ENCODE results near the gene PPP2R3B.

- TF ChIP-seq, protein P1, sequence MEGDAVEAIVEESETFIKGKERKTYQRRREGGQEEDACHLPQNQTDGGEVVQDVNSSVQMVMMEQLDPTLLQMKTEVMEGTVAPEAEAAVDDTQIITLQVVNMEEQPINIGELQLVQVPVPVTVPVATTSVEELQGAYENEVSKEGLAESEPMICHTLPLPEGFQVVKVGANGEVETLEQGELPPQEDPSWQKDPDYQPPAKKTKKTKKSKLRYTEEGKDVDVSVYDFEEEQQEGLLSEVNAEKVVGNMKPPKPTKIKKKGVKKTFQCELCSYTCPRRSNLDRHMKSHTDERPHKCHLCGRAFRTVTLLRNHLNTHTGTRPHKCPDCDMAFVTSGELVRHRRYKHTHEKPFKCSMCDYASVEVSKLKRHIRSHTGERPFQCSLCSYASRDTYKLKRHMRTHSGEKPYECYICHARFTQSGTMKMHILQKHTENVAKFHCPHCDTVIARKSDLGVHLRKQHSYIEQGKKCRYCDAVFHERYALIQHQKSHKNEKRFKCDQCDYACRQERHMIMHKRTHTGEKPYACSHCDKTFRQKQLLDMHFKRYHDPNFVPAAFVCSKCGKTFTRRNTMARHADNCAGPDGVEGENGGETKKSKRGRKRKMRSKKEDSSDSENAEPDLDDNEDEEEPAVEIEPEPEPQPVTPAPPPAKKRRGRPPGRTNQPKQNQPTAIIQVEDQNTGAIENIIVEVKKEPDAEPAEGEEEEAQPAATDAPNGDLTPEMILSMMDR (IDR thresholded peaks at IDR 0.05), result no peak
- no peak for TF ChIP-seq ZBTB21 (CRISPR knock-in tag; IDR thresholded peaks at IDR 0.05; ENCODE audit: borderline replicate concordance)
Measured at GRCh38 chrX:290476-291166, 96.1 kb downstream of the PPP2R3B start.
